Psoas muscle (tissue), 8 donors: ENCODE data around the gene IKZF1. TPM values are rescaled to one million over a fixed set of nuclear protein-coding genes. Genes with fewer than 3 reads are reported as not detected.

ENCODE experiments used
- ATAC-seq, 4 donors: fragments of 200-7000 bp; cut with Tn5 transposase; one replicate each; pipeline ENCODE4 v1.9.1; 2020; ENCODE audit warnings: moderate library complexity in 3 of 4, mild to moderate bottlenecking in 2 of 4
- DNase-seq, 2 donors: peaks; one replicate each; pipeline ENCODE4 v3.0.0-alpha.2; 2020
- H3K27ac ChIP-seq: fragments of 200-600 bp; one replicate; pipeline ENCODE4 v1.8.0; 2022
- H3K27me3 ChIP-seq, 3 donors: fragments of 200-600 bp in 1 of 3; one replicate each; pipeline versions ENCODE4 v1.6.1 to v1.8.0; 2013 to 2022; ENCODE audit warnings: low read length in 2 of 3, mild to moderate bottlenecking in 2 of 3, moderate library complexity in 1 of 3; ENCODE audit not compliant: insufficient read depth in 3 of 3
- H3K36me3 ChIP-seq, 2 donors: fragments of 200-600 bp in 1 of 2; one replicate each; pipeline versions ENCODE4 v1.6.1 to v1.8.0; 2013 to 2022; ENCODE audit warnings: low read depth in 1 of 2, mild to moderate bottlenecking in 1 of 2, moderate library complexity in 1 of 2; ENCODE audit not compliant: insufficient read depth in 1 of 2
- H3K4me1 ChIP-seq: fragments of 200-600 bp; one replicate; pipeline ENCODE4 v1.8.0; 2022
- H3K4me3 ChIP-seq: fragments of 200-600 bp; one replicate; pipeline ENCODE4 v1.8.0; 2022; ENCODE audit warnings: mild to moderate bottlenecking
- H3K9me3 ChIP-seq: fragments of 200-600 bp; one replicate; pipeline ENCODE4 v1.8.0; 2022
- CTCF ChIP-seq: fragments of 200-600 bp; IDR thresholded peaks from one replicate; pipeline ENCODE4 v1.8.0; 2022; ENCODE audit warnings: antibody characterized with exemption
- WGBS, 3 donors: extraction: QIAGEN DNeasy Blood & Tissue Kit; methylation state at CpG; one replicate each; pipeline versions ENCODE4 v1.1.6 to v1.1.7; 2013; 5-methylcytosine and 5-hydroxymethylcytosine counted together
- intact Hi-C, 2 donors: fragments of 100-400 bp; cut with DNase I; formaldehyde crosslinking; loops; one replicate each; pipeline versions ENCODE4 v1.11.0 to v1.14.2; 2022
- polyA plus RNA-seq, 3 donors: library from polyadenylated mRNA; stranded (reverse); fragments of 200-250 nt; gene quantifications; one replicate each; pipeline ENCODE4 v1.2.3, GENCODE V29; 2013
- total RNA-seq, 4 donors: library from RNA; stranded (reverse); fragmentation: NEBNext Ultra II Directional in 2 of 4; extraction: Animal tissue kit (Norgen Biotek cat#: 25700) in 2 of 4; gene quantifications; one replicate each; pipeline versions ENCODE4 v1.2.1 to v1.2.4, GENCODE V29; 2021 to 2023
- donor health status: healthy with polysubstance abuse.
- donor health status: DM: no; HTN: no; CAD: no; lungs with moderate emphysema.
- donor health status: Bipolar disorder and iron deficiency.
- donor health status: healthy.
- donor health status: DM: yes; HTN: yes; CAD: no.
- donor health status: DM: no; HTN: no; CAD: no.
- donor health status: DM: no; HTN: no; CAD: no.
- donor health status: DM: yes; HTN: yes; CAD: no.

The IKZF1 gene
- total and polyA plus RNA-seq, 7 donors, result 0.18 to 2.0 (median 1.1) TPM

DNA sequence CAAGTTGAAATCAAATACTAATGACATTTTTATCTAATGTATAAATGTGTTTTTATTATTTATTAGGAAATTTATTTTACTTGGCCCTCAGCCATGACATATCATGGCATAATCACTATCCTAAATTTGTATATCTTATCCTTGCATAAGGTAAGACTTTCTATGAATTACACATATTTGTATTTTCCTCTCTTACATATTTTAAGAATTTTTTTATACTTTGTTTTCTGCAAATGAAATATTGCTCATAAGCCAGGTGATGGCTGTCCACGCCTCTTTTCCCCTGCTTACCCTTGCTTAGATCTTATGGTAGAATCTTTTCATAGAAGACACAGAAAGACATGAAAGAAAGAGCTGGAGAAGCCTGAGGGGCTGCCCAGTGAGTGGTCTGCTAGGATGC is 48.2 kb downstream of the IKZF1 start:
- no peak for ATAC-seq
- intact Hi-C loops, result no loop called here
- H3K27ac ChIP-seq, result no peak overlapping the region
- H3K9me3 ChIP-seq, result no peaks in the 10 kb centered on the region
- no peaks in the 10 kb centered on the region for H3K4me1 ChIP-seq
- DNase-seq, result no peak
- H3K4me3 ChIP-seq, result no peak overlapping the region
- 91 to 95% (median 92%) methylated on average over 1 of the region's 1 CpG for WGBS, 3 donors
- H3K27me3 ChIP-seq, result peaks cover 0 to 5% (median 2%) of the 10 kb centered on the region in 3 donors
- no peaks in the 10 kb centered on the region for H3K36me3 ChIP-seq
- TF ChIP-seq CTCF, result no peak

DNA sequence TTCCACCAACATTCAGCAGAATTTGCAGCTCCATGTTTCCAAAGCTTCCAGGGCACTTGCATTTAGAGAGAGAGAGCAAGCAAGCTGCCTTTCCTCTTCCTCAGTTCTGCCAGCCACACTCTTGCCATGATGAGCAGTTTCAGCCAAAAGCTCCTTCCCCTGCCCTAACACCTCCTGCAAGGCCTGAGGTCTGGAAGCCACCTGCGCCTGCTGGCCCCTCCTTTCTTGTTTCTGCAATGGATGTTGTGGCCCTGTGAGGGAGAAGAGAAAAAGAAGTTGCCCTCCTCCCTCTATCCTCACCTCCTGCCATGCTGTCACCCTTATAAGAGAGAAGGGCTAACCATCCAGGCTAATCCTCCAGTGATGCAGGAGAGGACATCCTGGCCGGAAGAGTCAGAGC is 48.7 kb downstream of the IKZF1 start:
- H3K4me3 ChIP-seq, result no peak overlapping the region
- no peak for ATAC-seq
- no peak for TF ChIP-seq CTCF
- 83 to 87% (median 83%) methylated on average over 1 to 2 of the region's 2 CpGs for WGBS, 3 donors
- intact Hi-C loops, result no loop called here
- no peak for DNase-seq
- peaks cover 0 to 3% (median 2%) of the 10 kb centered on the region in 3 donors for H3K27me3 ChIP-seq
- H3K36me3 ChIP-seq, result no peaks in the 10 kb centered on the region
- H3K4me1 ChIP-seq, result no peaks in the 10 kb centered on the region
- no peaks in the 10 kb centered on the region for H3K9me3 ChIP-seq
- H3K27ac ChIP-seq, result no peak overlapping the region

- DNase-seq (no peak), ATAC-seq (no peak)
- Histone ChIP-seq H3K27ac (no peak overlapping the region), H3K36me3 (no peaks in the 10 kb centered on the region), H3K9me3 (no peaks in the 10 kb centered on the region), H3K4me3 (no peak overlapping the region), H3K27me3 (peaks cover 0 to 2% (median 2%) of the 10 kb centered on the region in 3 donors), H3K4me1 (no peaks in the 10 kb centered on the region)
- intact Hi-C loops, result no loop called here
- WGBS, 3 donors, result 82 to 86% (median 84%) methylated on average over 9 of the region's 9 CpGs
- TF ChIP-seq CTCF, result no peak
Observed at GRCh38 chr7:50353894-50354595, 49.5 kb downstream of the IKZF1 start.

GRCh38 chr7:50355817-50356178 is 51.3 kb downstream of the IKZF1 start:
- no peak for ATAC-seq
- Histone ChIP-seq H3K27me3 (peaks cover 0 to 2% (median 2%) of the 10 kb centered on the region in 3 donors), H3K27ac (no peak overlapping the region)

More at GRCh38 chr7:50355817-50356178, 51.3 kb downstream of the IKZF1 start:
- Histone ChIP-seq H3K4me3 (no peak overlapping the region), H3K4me1 (no peaks in the 10 kb centered on the region), H3K36me3 (no peaks in the 10 kb centered on the region), H3K9me3 (no peaks in the 10 kb centered on the region)
- TF ChIP-seq CTCF, result no peak
- no peak for DNase-seq
- intact Hi-C loops, result no loop called here
- 48 to 55% (median 49%) methylated on average over 9 of the region's 9 CpGs for WGBS, 3 donors
